AG04449 (cell line): Measurements from ENCODE around the gene AOPEP.

ENCODE experiments used
- CTCF ChIA-PET: fragments of 350-600 bp; formaldehyde crosslinking; extraction: SDS; loops from one replicate; lab custom pipeline; 2021; ENCODE audit warnings: antibody characterized with exemption; lab: Yijun Ruan, JAX
- POLR2A ChIA-PET: fragments of 400-600, 350-600 bp; formaldehyde crosslinking; extraction: SDS; loops from one replicate; lab custom pipeline; 2020; ENCODE audit warnings: antibody characterized with exemption, inconsistent platforms; lab: Yijun Ruan, JAX
- DNase-seq: peaks from one replicate; pipeline ENCODE4 v3.0.0-alpha.2; 2010; ENCODE audit warnings: low read depth, low spot score
- H3K4me3 ChIP-seq: 2 replicates; pipeline ENCODE4 v1.5.1; 2011; ENCODE audit warnings: low read depth, mild to moderate bottlenecking, control low read depth, low read length
- TF ChIP-seq, protein P1 (sequence below): IDR thresholded peaks from one replicate; pipeline ENCODE4 v1.5.1; 2011; ENCODE audit warnings: mild to moderate bottlenecking, moderate library complexity, low read length, control low read depth, inconsistent platforms; ENCODE audit not compliant: insufficient read depth; ENCODE audit errors: missing control alignments

The AOPEP gene

DNA sequence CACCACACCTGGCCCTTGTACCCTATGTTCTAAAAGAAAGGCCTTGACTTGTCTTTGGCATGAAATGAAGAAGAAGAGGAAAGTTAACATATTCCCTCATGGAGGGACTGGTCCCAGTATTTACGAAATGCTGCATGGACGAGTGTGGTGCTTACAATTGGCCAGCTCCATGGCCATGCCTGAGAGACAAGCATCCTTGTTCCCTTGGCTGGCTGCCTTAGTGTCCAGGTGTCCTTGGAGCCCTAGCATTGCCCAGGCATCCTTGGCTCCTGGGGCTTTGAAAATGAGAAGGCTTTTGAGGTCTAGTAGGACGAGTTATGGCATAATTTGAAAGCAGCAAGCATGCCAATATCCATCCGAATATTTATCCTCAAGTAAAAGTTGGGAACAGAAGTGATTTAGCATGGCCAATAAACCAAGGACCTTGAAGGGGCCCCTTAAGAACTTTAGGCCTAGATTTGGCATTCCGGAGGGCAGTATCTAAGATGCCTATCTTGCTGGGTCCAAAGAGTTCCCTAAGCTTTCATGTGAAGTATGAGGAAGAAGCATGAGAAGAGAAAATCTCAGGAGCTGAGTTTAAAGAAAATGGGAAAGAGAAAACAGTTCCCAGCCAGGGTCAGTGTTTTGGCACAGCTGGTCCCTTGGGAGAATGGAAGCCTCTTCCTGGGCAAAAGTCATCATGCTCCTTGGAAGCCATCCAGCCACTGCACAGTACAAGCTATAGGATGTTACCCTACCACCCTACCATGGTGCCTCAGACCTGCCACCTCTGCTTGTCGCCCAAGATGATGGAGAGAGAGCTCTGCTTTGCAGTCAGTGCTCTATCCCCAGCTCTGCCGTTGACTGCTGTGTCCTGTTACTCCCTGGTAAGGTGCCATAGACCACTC, 91.0 kb downstream of the AOPEP start:
- TF ChIP-seq, protein P1, sequence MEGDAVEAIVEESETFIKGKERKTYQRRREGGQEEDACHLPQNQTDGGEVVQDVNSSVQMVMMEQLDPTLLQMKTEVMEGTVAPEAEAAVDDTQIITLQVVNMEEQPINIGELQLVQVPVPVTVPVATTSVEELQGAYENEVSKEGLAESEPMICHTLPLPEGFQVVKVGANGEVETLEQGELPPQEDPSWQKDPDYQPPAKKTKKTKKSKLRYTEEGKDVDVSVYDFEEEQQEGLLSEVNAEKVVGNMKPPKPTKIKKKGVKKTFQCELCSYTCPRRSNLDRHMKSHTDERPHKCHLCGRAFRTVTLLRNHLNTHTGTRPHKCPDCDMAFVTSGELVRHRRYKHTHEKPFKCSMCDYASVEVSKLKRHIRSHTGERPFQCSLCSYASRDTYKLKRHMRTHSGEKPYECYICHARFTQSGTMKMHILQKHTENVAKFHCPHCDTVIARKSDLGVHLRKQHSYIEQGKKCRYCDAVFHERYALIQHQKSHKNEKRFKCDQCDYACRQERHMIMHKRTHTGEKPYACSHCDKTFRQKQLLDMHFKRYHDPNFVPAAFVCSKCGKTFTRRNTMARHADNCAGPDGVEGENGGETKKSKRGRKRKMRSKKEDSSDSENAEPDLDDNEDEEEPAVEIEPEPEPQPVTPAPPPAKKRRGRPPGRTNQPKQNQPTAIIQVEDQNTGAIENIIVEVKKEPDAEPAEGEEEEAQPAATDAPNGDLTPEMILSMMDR = no peak
- POLR2A ChIA-PET = no interaction called here
- DNase-seq = no peak
- CTCF ChIA-PET = no interaction called here
- no peak overlapping the region for H3K4me3 ChIP-seq

DNA sequence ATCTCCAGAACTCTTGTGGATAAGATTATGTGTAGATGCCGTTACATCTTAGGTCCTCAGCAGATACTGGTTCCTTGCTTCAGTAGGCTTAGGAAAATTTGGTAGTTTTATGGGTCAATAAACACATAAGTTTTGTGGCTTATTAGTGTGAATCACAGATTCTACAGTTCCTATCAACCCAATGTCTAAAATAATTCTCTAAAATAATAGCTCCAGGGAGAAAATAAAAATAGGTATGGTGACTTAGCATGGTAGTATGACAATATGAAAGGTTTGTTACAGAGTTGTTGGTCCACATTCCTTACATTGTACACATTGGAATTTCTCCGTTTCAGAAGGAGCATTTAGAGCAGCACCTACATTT, 91.7 kb downstream of the AOPEP start:
- ChIA-PET CTCF (no interaction called here), POLR2A (no interaction called here)
- no peak for DNase-seq
- no peak overlapping the region for H3K4me3 ChIP-seq
- TF ChIP-seq, protein P1 = no peak

DNA sequence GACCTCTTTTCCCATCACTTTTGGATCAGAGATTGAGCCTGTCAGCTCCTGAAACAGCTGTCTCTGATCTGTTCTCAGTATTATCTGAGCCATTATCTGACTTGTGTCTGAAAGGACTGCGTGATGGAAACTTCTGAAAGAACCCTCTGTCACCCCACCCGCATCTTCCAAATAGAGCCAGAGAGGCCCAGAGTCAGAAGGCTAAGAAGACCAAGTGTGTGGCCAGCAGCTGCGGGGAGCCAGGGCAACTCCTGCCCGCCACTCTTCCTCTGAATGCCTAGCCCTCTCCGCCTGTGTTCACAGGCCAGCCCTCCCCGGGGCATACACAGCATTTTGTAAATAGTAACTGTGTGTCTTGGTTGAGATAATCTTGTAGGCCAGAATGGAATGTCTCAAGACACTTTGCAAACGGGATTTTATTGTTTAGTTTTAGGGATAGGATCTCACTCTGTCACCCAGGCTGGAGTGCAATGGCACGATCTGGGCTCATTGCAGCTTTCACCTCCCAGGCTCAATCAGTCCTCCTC, 92.7 kb downstream of the AOPEP start:
- POLR2A ChIA-PET = no interaction called here
- DNase-seq = no peak
- H3K4me3 ChIP-seq = no peak overlapping the region
- CTCF ChIA-PET = no interaction called here
- TF ChIP-seq, protein P1 = no peak

DNA sequence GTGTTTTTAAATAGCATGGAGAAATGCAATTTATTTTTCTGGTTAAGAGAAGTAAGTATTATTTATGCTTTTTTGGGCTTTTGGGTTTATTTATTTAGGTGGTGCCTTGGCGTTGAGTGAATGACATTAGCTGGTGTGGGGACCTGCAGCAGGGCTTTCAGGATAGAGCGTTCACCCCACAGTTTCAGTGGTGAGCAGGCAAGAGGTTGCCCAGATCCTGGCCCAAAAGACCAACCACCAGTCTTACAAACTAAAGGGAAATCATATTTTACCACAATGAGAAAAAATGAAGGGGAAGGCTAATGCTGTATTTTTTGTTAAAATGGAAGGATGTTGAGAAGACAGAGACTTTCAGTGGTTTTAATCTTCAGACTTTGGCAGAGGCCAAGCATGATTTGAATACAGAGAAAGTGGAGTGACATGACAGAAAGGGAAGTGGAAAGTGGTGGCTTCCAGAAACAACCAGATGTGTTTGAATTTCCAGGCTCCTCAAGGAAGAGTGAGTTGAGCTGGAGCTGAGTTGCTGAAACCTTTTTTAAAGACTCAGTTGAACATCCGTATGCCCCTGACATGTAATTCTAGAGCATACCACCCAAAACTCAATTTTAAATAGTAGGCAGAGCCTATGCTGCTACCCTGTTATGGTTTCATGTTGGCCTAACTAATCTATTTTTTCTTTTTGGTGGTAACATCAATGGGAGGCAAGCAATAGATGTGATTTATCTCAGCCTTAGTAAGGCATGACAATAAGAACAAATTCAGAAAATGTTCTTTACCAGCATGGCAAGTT, 94.8 kb downstream of the AOPEP start:
- ChIA-PET CTCF (interaction anchor here (1.0 to 1.4 kb wide), 2 partner anchors 9 to 39 kb away, joined by 3 read pairs; no protein-coding TSS in a partner anchor), POLR2A (no interaction called here)
- TF ChIP-seq, protein P1 = no peak
- H3K4me3 ChIP-seq = no peak overlapping the region
- DNase-seq = no peak

DNA sequence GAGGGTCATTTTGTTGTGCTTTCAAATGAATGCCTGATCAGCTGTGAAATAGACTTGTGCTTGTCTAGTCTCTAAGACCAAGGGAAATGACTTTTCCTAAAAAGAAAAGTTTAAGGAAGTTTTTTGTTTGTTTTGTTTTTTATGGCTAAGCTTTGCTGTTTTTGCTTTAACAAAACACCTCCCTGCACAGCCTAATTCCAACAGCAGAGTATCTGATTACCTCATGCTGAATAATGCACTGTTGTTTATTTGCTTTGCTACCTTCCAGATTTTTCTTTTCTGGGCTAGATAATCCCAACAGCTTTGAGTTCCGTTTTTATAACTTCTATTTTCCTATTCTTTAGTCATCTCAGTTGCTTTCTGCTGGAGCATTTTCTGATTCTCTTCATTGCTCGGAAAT, 95.8 kb downstream of the AOPEP start:
- ChIA-PET CTCF (interaction anchor here (0.8 to 1.4 kb wide), 4 partner anchors 10 to 141 kb away, joined by 3 read pairs; no protein-coding TSS in a partner anchor), POLR2A (interaction anchor here (0.7 kb wide), 1 partner anchor 39 kb away, joined by 4 read pairs; no protein-coding TSS in a partner anchor)
- DNase-seq = no peak
- H3K4me3 ChIP-seq = no peak overlapping the region
- TF ChIP-seq, protein P1 = no peak
